K562 (cell line): ENCODE data around the gene SOX18. TPM values are rescaled to one million over a fixed set of nuclear protein-coding genes. Genes with fewer than 3 reads are reported as not detected.

ENCODE experiments used
- ATAC-seq: fragments of 200-7000 bp; cut with Tn5 transposase; 3 replicates; pipeline ENCODE4 v1.9.1; 2020; ENCODE audit warnings: moderate library complexity
- BruUV-seq: library from RNA; stranded (reverse); fragments of 400-500 nt; replicated peaks from 2 replicates; lab custom pipeline; 2021; lab: Mats Ljungman, UMichigan
- CTCF ChIA-PET: fragments of 300-600 bp; formaldehyde crosslinking; extraction: SDS; loops from one replicate; lab custom pipeline; 2021; ENCODE audit warnings: low intra/inter-chr PET ratio; lab: Yijun Ruan, JAX
- POLR2A ChIA-PET: fragments of 300-600, 350-650 bp; sonication (Branson Sonifier 250); formaldehyde crosslinking; extraction: SDS; loops from one replicate; lab custom pipeline; 2021; ENCODE audit warnings: antibody characterized with exemption, inconsistent platforms; lab: Yijun Ruan, JAX
- DNase-seq, 4 experiments: peaks; one replicate each; pipeline versions ENCODE4 v3.0.0 to v3.0.0-alpha.2; 2011 to 2018; ENCODE audit warnings: low spot score in 3 of 4, mixed read lengths in 3 of 4; ENCODE audit errors: extremely low read depth in 1 of 4
- FAIRE-seq: peaks from 2 replicates; lab custom pipeline; 2011; peaks lifted over from hg19 to GRCh38; lab: Jason Lieb, UNC
- H2AFZ ChIP-seq: 2 replicates; pipeline ENCODE4 v1.6.0; 2011; ENCODE audit warnings: low read depth, low read length, control low read depth, inconsistent platforms
- H3K27ac ChIP-seq: fragments of 200-600 bp; 3 replicates; pipeline ENCODE4 v1.8.0; 2011; ENCODE audit warnings: low read depth, mild to moderate bottlenecking, control low read depth, inconsistent platforms, low read length, moderate library complexity, mixed read lengths; ENCODE audit errors: extremely low read depth
- H3K27me3 ChIP-seq, 2 experiments: fragments of 300-600 bp in 1 of 2; 2 replicates in 1 of 2; 3 replicates in 1 of 2; pipeline versions ENCODE4 v1.6.0 to v1.8.0; 2011; ENCODE audit warnings: inconsistent platforms in 2 of 2, low read length in 2 of 2, mild to moderate bottlenecking in 1 of 2, mixed read lengths in 1 of 2, moderate library complexity in 1 of 2; ENCODE audit not compliant: control insufficient read depth in 2 of 2, insufficient read depth in 2 of 2
- H3K36me3 ChIP-seq: fragments of 300-600 bp; 3 replicates; pipeline ENCODE4 v1.8.0; 2011; ENCODE audit warnings: mild to moderate bottlenecking, low read length, inconsistent platforms; ENCODE audit not compliant: control insufficient read depth, insufficient read depth
- H3K4me1 ChIP-seq, 2 experiments: fragments of 200-600 bp in 1 of 2; replicated peaks in 1 of 2; 2 replicates in 1 of 2; 3 replicates in 1 of 2; pipeline versions ENCODE4 v1.5.1 to v1.8.0; 2011; ENCODE audit warnings: inconsistent platforms in 2 of 2, low read length in 2 of 2, mild to moderate bottlenecking in 1 of 2, mixed read lengths in 1 of 2, moderate library complexity in 1 of 2; ENCODE audit not compliant: control insufficient read depth in 2 of 2, insufficient read depth in 2 of 2
- H3K4me2 ChIP-seq: 2 replicates; pipeline ENCODE4 v1.6.1; 2011; ENCODE audit warnings: low read length, control low read depth, inconsistent platforms, mixed read lengths; ENCODE audit not compliant: insufficient read depth
- H3K4me3 ChIP-seq: fragments of 200-600 bp; sonication (generic), shearing (Covaris generic); 2 replicates; pipeline ENCODE4 v1.5.1; 2016; ENCODE audit warnings: control low read depth, inconsistent platforms
- H3K79me2 ChIP-seq: fragments of 200-600 bp; 3 replicates; pipeline ENCODE4 v1.8.0; 2011; ENCODE audit warnings: low read length, inconsistent platforms; ENCODE audit not compliant: control insufficient read depth, insufficient read depth
- H3K9ac ChIP-seq, 2 experiments: 2 replicates each; pipeline versions ENCODE4 v1.6.0 to v1.6.1; 2011; ENCODE audit warnings: low read depth in 2 of 2, low read length in 2 of 2, control low read depth in 1 of 2, inconsistent platforms in 1 of 2, mild to moderate bottlenecking in 1 of 2, mixed read lengths in 1 of 2; ENCODE audit not compliant: insufficient read depth in 1 of 2
- H3K9me1 ChIP-seq: one replicate; pipeline ENCODE4 v1.6.0; 2011; ENCODE audit warnings: inconsistent platforms, mild to moderate bottlenecking, low read length, moderate library complexity; ENCODE audit not compliant: control insufficient read depth, insufficient read depth
- H3K9me3 ChIP-seq: replicated peaks from 2 replicates; pipeline ENCODE4 v1.5.1; 2011; ENCODE audit warnings: low read depth, low read length, inconsistent platforms; ENCODE audit not compliant: control insufficient read depth, insufficient read depth
- H4K20me1 ChIP-seq: replicated peaks from 2 replicates; pipeline ENCODE4 v1.6.1; 2011; ENCODE audit warnings: low read length, inconsistent platforms, mixed read lengths; ENCODE audit not compliant: control insufficient read depth, insufficient read depth
- HMG20A ChIP-seq: fragments of 450-650 bp; formaldehyde crosslinking; conservative IDR thresholded peaks from 2 replicates; pipeline ENCODE4 v1.4.0; 2020; ENCODE audit warnings: mild to moderate bottlenecking, mixed read lengths
- POLR3A ChIP-seq: IDR thresholded peaks from 2 replicates; pipeline ENCODE4 v1.6.1; 2011; ENCODE audit warnings: borderline replicate concordance, mild to moderate bottlenecking, moderate library complexity; ENCODE audit not compliant: insufficient read length, insufficient read depth; ENCODE audit errors: extremely low read depth
- SETDB1 ChIP-seq: IDR thresholded peaks from one replicate; pipeline ENCODE4 v1.6.1; 2012; ENCODE audit warnings: low read length, control low read depth, inconsistent platforms
- SOX6 ChIP-seq: fragments of 450-650 bp; IDR thresholded peaks from 2 replicates; pipeline ENCODE4 v1.6.1; 2014; ENCODE audit warnings: mild to moderate bottlenecking
- ZNF586 ChIP-seq: fragments of 450-650 bp; formaldehyde crosslinking; conservative IDR thresholded peaks from 2 replicates; pipeline ENCODE4 v1.4.0; 2020; ENCODE audit warnings: mild to moderate bottlenecking, moderate library complexity
- WGBS: fragments of 100-300 bp; shearing (Covaris generic); methylation state at CpG from one replicate; pipeline ENCODE4 v1.1.6; 2016; ENCODE audit warnings: low coverage, mixed read lengths; ENCODE audit not compliant: insufficient coverage; ENCODE audit errors: missing lambda C conversion rate; 5-methylcytosine and 5-hydroxymethylcytosine counted together
- in situ Hi-C: fragments of 300-500 bp; cut with MboI; formaldehyde crosslinking; loops from 4 replicates; pipeline ENCODE4 v1.15.0; 2018; ENCODE audit warnings: inconsistent platforms, mixed read lengths
- intact Hi-C: fragments of 100-400 bp; cut with micrococcal nuclease; formaldehyde crosslinking; loops from 2 replicates; pipeline ENCODE4 v1.14.2; 2022
- polyA plus RNA-seq, 8 experiments: library from polyadenylated mRNA; depleted of rRNA in 4 of 8; stranded (reverse) in 5 of 8; unstranded in 3 of 8; fragments of >200 nt; fragmentation: Nextera tagmentation in 2 of 8; fragmentation: Illumina TruSeq in 1 of 8; extraction: Ambion mirVana in 2 of 8; extraction: Trizol in 1 of 8; gene quantifications; 2 replicates each; pipeline versions ENCODE4 v1.2.1 to v1.2.3, GENCODE V29; 2011 to 2014; ENCODE audit warnings: inconsistent platforms in 1 of 8, missing spikeins in 1 of 8
- total RNA-seq, 7 experiments: library from RNA; depleted of rRNA in 6 of 7; stranded (reverse); fragments of >200 nt in 6 of 7; fragmentation: Illumina TruSeq in 2 of 7; extraction: Trizol in 2 of 7; gene quantifications; 2 replicates each; pipeline versions ENCODE4 v1.2.1 to v1.2.3, GENCODE V29; 2011 to 2021; ENCODE audit warnings: low replicate concordance in 1 of 7
- TF ChIP-seq, protein P1 (sequence below), 2 experiments: fragments of 450-650 bp; IDR thresholded peaks; 2 replicates each; pipeline ENCODE4 v1.6.1; 2016
- TF ChIP-seq, protein P2 (sequence below): sonication (generic); formaldehyde crosslinking; IDR thresholded peaks from 2 replicates; pipeline ENCODE4 v1.8.1; 2023; ENCODE audit warnings: mild to moderate bottlenecking, missing genetic modification reagents

The SOX18 gene
- total and polyA plus RNA-seq, 9 of the 15 experiments (the other 6 are each of a cell fraction or from before 2014, with no cell fraction given): 0.15 to 19.8 (median 0.33) TPM

DNA sequence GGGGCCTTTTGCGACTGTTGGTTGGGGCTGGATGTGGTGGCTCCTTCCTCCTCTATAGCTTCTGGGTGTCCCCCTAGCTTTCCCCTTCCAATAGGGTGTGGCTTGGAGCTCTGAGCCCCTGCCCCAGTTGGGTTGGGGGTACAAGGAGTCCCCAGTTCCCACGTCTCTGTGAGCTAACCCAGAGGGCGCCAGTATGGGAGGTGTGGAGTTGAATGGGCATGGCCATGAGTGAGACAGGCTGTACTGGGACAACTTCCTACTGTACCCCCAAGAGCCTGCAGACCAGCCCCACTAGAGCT, 12.3 kb downstream of the SOX18 start:
- H3K27ac ChIP-seq: peak overlapping the region; percentile 64; the same call in 1 of the 3 replicates
- H3K36me3 ChIP-seq: peaks cover 30% of the 10 kb centered on the region; the same call in 2 of the 3 replicates
- in situ Hi-C loops (no loop called here), intact Hi-C loops (loop anchor here (5.0 kb wide), 2 partner anchors 85 to 500 kb away; partner anchors contain the start of gene PTK6)
- H4K20me1 ChIP-seq: no peaks in the 10 kb centered on the region
- H3K4me2 ChIP-seq: 0 out of 2 replicates have a peak overlapping the region, but pooled peaks have one; percentile 28
- no TSS peak for BruUV-seq
- H3K9me3 ChIP-seq: no peaks in the 10 kb centered on the region
- H3K4me3 ChIP-seq: no peak overlapping the region
- ATAC-seq (no peak), DNase-seq (no peak), FAIRE-seq (no peak)
- H3K9ac ChIP-seq: peak overlapping the region; percentile 14 to 87
- H3K4me1 ChIP-seq: peaks cover 31 to 83% of the 10 kb centered on the region in 2 experiments
- ChIA-PET CTCF (interaction anchor here (0.6 kb wide), 2 partner anchors 17 to 595 kb away, joined by 3 read pairs; no protein-coding TSS in a partner anchor), POLR2A (interaction anchor here (0.7 to 1.0 kb wide), 4 partner anchors 13 to 506 kb away, joined by 3 read pairs; partner anchors contain the start of gene RTEL1)
- no peaks in the 10 kb centered on the region for H3K79me2 ChIP-seq
- TF ChIP-seq SOX6 (no peak), ZNF586 (CRISPR knock-in tag) (no peak), POLR3A (no peak), SETDB1 (no peak), HMG20A (CRISPR knock-in tag) (no peak)
- TF ChIP-seq, protein P1, sequence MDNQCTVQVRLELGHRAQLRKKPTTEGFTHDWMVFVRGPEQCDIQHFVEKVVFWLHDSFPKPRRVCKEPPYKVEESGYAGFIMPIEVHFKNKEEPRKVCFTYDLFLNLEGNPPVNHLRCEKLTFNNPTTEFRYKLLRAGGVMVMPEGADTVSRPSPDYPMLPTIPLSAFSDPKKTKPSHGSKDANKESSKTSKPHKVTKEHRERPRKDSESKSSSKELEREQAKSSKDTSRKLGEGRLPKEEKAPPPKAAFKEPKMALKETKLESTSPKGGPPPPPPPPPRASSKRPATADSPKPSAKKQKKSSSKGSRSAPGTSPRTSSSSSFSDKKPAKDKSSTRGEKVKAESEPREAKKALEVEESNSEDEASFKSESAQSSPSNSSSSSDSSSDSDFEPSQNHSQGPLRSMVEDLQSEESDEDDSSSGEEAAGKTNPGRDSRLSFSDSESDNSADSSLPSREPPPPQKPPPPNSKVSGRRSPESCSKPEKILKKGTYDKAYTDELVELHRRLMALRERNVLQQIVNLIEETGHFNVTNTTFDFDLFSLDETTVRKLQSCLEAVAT (IDR thresholded peaks at IDR 0.05): no peak
- TF ChIP-seq, protein P2, sequence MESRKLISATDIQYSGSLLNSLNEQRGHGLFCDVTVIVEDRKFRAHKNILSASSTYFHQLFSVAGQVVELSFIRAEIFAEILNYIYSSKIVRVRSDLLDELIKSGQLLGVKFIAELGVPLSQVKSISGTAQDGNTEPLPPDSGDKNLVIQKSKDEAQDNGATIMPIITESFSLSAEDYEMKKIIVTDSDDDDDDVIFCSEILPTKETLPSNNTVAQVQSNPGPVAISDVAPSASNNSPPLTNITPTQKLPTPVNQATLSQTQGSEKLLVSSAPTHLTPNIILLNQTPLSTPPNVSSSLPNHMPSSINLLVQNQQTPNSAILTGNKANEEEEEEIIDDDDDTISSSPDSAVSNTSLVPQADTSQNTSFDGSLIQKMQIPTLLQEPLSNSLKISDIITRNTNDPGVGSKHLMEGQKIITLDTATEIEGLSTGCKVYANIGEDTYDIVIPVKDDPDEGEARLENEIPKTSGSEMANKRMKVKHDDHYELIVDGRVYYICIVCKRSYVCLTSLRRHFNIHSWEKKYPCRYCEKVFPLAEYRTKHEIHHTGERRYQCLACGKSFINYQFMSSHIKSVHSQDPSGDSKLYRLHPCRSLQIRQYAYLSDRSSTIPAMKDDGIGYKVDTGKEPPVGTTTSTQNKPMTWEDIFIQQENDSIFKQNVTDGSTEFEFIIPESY (CRISPR knock-in tag): no peak
- WGBS: 69% methylated on average over 3 of the region's 3 CpGs
- no peaks in the 10 kb centered on the region for H3K27me3 ChIP-seq
- H2AFZ ChIP-seq: no peak overlapping the region
- peaks cover 3% of the 10 kb centered on the region for H3K9me1 ChIP-seq
